K562 (cell line): ENCODE measurements around the gene ATP5MK. TPM values are rescaled to one million over a fixed set of nuclear protein-coding genes. Genes with fewer than 3 reads are reported as not detected.

Experiments
- ATAC-seq: fragments of 200-7000 bp; cut with Tn5 transposase; 3 replicates; pipeline ENCODE4 v1.9.1; 2020; ENCODE audit warnings: moderate library complexity
- BruUV-seq: library from RNA; stranded (reverse); fragments of 400-500 nt; replicated peaks from 2 replicates; lab custom pipeline; 2021; lab: Mats Ljungman, UMichigan
- CTCF ChIA-PET: fragments of 300-600 bp; formaldehyde crosslinking; extraction: SDS; loops from one replicate; lab custom pipeline; 2021; ENCODE audit warnings: low intra/inter-chr PET ratio; lab: Yijun Ruan, JAX
- POLR2A ChIA-PET: fragments of 300-600, 350-650 bp; sonication (Branson Sonifier 250); formaldehyde crosslinking; extraction: SDS; loops from one replicate; lab custom pipeline; 2021; ENCODE audit warnings: antibody characterized with exemption, inconsistent platforms; lab: Yijun Ruan, JAX
- DNase-seq, 4 experiments: peaks; one replicate each; pipeline versions ENCODE4 v3.0.0 to v3.0.0-alpha.2; 2011 to 2018; ENCODE audit warnings: low spot score in 3 of 4, mixed read lengths in 3 of 4; ENCODE audit errors: extremely low read depth in 1 of 4
- FAIRE-seq: peaks from 2 replicates; lab custom pipeline; 2011; peaks lifted over from hg19 to GRCh38; lab: Jason Lieb, UNC
- H2AFZ ChIP-seq: 2 replicates; pipeline ENCODE4 v1.6.0; 2011; ENCODE audit warnings: low read depth, low read length, control low read depth, inconsistent platforms
- H3K27ac ChIP-seq: fragments of 200-600 bp; 3 replicates; pipeline ENCODE4 v1.8.0; 2011; ENCODE audit warnings: low read depth, mild to moderate bottlenecking, control low read depth, inconsistent platforms, low read length, moderate library complexity, mixed read lengths; ENCODE audit errors: extremely low read depth
- H3K27me3 ChIP-seq, 2 experiments: fragments of 300-600 bp in 1 of 2; 2 replicates in 1 of 2; 3 replicates in 1 of 2; pipeline versions ENCODE4 v1.6.0 to v1.8.0; 2011; ENCODE audit warnings: inconsistent platforms in 2 of 2, low read length in 2 of 2, mild to moderate bottlenecking in 1 of 2, mixed read lengths in 1 of 2, moderate library complexity in 1 of 2; ENCODE audit not compliant: control insufficient read depth in 2 of 2, insufficient read depth in 2 of 2
- H3K36me3 ChIP-seq: fragments of 300-600 bp; 3 replicates; pipeline ENCODE4 v1.8.0; 2011; ENCODE audit warnings: mild to moderate bottlenecking, low read length, inconsistent platforms; ENCODE audit not compliant: control insufficient read depth, insufficient read depth
- H3K4me1 ChIP-seq, 2 experiments: fragments of 200-600 bp in 1 of 2; replicated peaks in 1 of 2; 2 replicates in 1 of 2; 3 replicates in 1 of 2; pipeline versions ENCODE4 v1.5.1 to v1.8.0; 2011; ENCODE audit warnings: inconsistent platforms in 2 of 2, low read length in 2 of 2, mild to moderate bottlenecking in 1 of 2, mixed read lengths in 1 of 2, moderate library complexity in 1 of 2; ENCODE audit not compliant: control insufficient read depth in 2 of 2, insufficient read depth in 2 of 2
- H3K4me2 ChIP-seq: 2 replicates; pipeline ENCODE4 v1.6.1; 2011; ENCODE audit warnings: low read length, control low read depth, inconsistent platforms, mixed read lengths; ENCODE audit not compliant: insufficient read depth
- H3K4me3 ChIP-seq: fragments of 200-600 bp; sonication (generic), shearing (Covaris generic); 2 replicates; pipeline ENCODE4 v1.5.1; 2016; ENCODE audit warnings: control low read depth, inconsistent platforms
- H3K79me2 ChIP-seq: fragments of 200-600 bp; 3 replicates; pipeline ENCODE4 v1.8.0; 2011; ENCODE audit warnings: low read length, inconsistent platforms; ENCODE audit not compliant: control insufficient read depth, insufficient read depth
- H3K9ac ChIP-seq, 2 experiments: 2 replicates each; pipeline versions ENCODE4 v1.6.0 to v1.6.1; 2011; ENCODE audit warnings: low read depth in 2 of 2, low read length in 2 of 2, control low read depth in 1 of 2, inconsistent platforms in 1 of 2, mild to moderate bottlenecking in 1 of 2, mixed read lengths in 1 of 2; ENCODE audit not compliant: insufficient read depth in 1 of 2
- H3K9me1 ChIP-seq: one replicate; pipeline ENCODE4 v1.6.0; 2011; ENCODE audit warnings: inconsistent platforms, mild to moderate bottlenecking, low read length, moderate library complexity; ENCODE audit not compliant: control insufficient read depth, insufficient read depth
- H3K9me3 ChIP-seq: replicated peaks from 2 replicates; pipeline ENCODE4 v1.5.1; 2011; ENCODE audit warnings: low read depth, low read length, inconsistent platforms; ENCODE audit not compliant: control insufficient read depth, insufficient read depth
- H4K20me1 ChIP-seq: replicated peaks from 2 replicates; pipeline ENCODE4 v1.6.1; 2011; ENCODE audit warnings: low read length, inconsistent platforms, mixed read lengths; ENCODE audit not compliant: control insufficient read depth, insufficient read depth
- ATF3 ChIP-seq, 2 experiments: fragments of 450-650 bp in 1 of 2; sonication (generic) in 1 of 2; formaldehyde crosslinking in 1 of 2; IDR thresholded peaks in 1 of 2; conservative IDR thresholded peaks in 1 of 2; 2 replicates each; pipeline versions ENCODE4 v1.6.1 to v1.8.1; 2016 to 2023; ENCODE audit warnings: mild to moderate bottlenecking in 2 of 2, moderate library complexity in 2 of 2, inconsistent platforms in 1 of 2, missing genetic modification reagents in 1 of 2
- HINFP ChIP-seq: fragments of 450-650 bp; conservative IDR thresholded peaks from 2 replicates; pipeline ENCODE4 v1.6.1; 2016; ENCODE audit warnings: missing genetic modification characterization, low read depth, mild to moderate bottlenecking, control low read depth, missing compliant biosample characterization
- WGBS: fragments of 100-300 bp; shearing (Covaris generic); methylation state at CpG from one replicate; pipeline ENCODE4 v1.1.6; 2016; ENCODE audit warnings: low coverage, mixed read lengths; ENCODE audit not compliant: insufficient coverage; ENCODE audit errors: missing lambda C conversion rate; 5-methylcytosine and 5-hydroxymethylcytosine counted together
- in situ Hi-C: fragments of 300-500 bp; cut with MboI; formaldehyde crosslinking; loops from 4 replicates; pipeline ENCODE4 v1.15.0; 2018; ENCODE audit warnings: inconsistent platforms, mixed read lengths
- intact Hi-C: fragments of 100-400 bp; cut with micrococcal nuclease; formaldehyde crosslinking; loops from 2 replicates; pipeline ENCODE4 v1.14.2; 2022
- polyA plus RNA-seq, 8 experiments: library from polyadenylated mRNA; depleted of rRNA in 4 of 8; stranded (reverse) in 5 of 8; unstranded in 3 of 8; fragments of >200 nt; fragmentation: Nextera tagmentation in 2 of 8; fragmentation: Illumina TruSeq in 1 of 8; extraction: Ambion mirVana in 2 of 8; extraction: Trizol in 1 of 8; gene quantifications; 2 replicates each; pipeline versions ENCODE4 v1.2.1 to v1.2.3, GENCODE V29; 2011 to 2014; ENCODE audit warnings: inconsistent platforms in 1 of 8, missing spikeins in 1 of 8
- total RNA-seq, 7 experiments: library from RNA; depleted of rRNA in 6 of 7; stranded (reverse); fragments of >200 nt in 6 of 7; fragmentation: Illumina TruSeq in 2 of 7; extraction: Trizol in 2 of 7; gene quantifications; 2 replicates each; pipeline versions ENCODE4 v1.2.1 to v1.2.3, GENCODE V29; 2011 to 2021; ENCODE audit warnings: low replicate concordance in 1 of 7
- TF ChIP-seq, protein P1 (sequence below): fragments of 450-650 bp; formaldehyde crosslinking; IDR thresholded peaks from 2 replicates; pipeline ENCODE4 v1.4.0; 2020; ENCODE audit warnings: mild to moderate bottlenecking, mixed read lengths

ATP5MK gene
- total and polyA plus RNA-seq, 9 of the 15 experiments (the other 6 are each of a cell fraction or from before 2014, with no cell fraction given): 182 to 1,810 (median 741) TPM

GRCh38 chr10:103395754-103396066 is 565 bp downstream of the ATP5MK start:
- peak overlapping the region; percentile 82 to 94 for H3K9ac ChIP-seq
- WGBS: 0% methylated on average over 9 of the region's 11 CpGs
- CTCF ChIA-PET: no interaction called here
- POLR2A ChIA-PET: interaction anchor here (0.5 to 2.0 kb wide), 4 partner anchors 11 to 57 kb away, joined by 3 to 6 read pairs (median 4); partner anchors contain the start of gene TAF5
- peaks cover 87% of the 10 kb centered on the region for H3K79me2 ChIP-seq
- no peak for TF ChIP-seq HINFP (tag)
- no peak for TF ChIP-seq ATF3 (IDR thresholded peaks at IDR 0.05)
- 0 out of 2 replicates have a peak, but pooled peaks have one; percentile 34 for TF ChIP-seq ATF3 (CRISPR knock-in tag; conservative IDR thresholded peaks at IDR 0.05)
- TF ChIP-seq, protein P1, sequence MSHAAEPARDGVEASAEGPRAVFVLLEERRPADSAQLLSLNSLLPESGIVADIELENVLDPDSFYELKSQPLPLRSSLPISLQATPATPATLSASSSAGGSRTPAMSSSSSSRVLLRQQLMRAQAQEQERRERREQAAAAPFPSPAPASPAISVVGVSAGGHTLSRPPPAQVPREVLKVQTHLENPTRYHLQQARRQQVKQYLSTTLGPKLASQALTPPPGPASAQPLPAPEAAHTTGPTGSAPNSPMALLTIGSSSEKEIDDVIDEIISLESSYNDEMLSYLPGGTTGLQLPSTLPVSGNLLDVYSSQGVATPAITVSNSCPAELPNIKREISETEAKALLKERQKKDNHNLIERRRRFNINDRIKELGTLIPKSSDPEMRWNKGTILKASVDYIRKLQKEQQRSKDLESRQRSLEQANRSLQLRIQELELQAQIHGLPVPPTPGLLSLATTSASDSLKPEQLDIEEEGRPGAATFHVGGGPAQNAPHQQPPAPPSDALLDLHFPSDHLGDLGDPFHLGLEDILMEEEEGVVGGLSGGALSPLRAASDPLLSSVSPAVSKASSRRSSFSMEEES (CRISPR knock-in tag): peak; percentile 40; the same call in 1 of the 2 replicates
- H3K27ac ChIP-seq: peak overlapping the region; percentile 81
- H3K4me1 ChIP-seq: peaks cover 10 to 15% of the 10 kb centered on the region in 2 experiments; a peak in 4 of 5 replicates
- 0 out of 2 replicates have a peak, but pooled peaks cover 4% of the 10 kb centered on the region for H4K20me1 ChIP-seq
- FAIRE-seq (no peak), ATAC-seq (peak; percentile 18), DNase-seq (peak in 1 of 4 experiments; percentile 24)
- H3K36me3 ChIP-seq: peaks cover 71% of the 10 kb centered on the region
- H3K9me3 ChIP-seq: no peaks in the 10 kb centered on the region
- H3K9me1 ChIP-seq: peaks cover 5% of the 10 kb centered on the region
- intact Hi-C loops (loop anchor here (1.0 to 5.0 kb wide), 2 partner anchors 27 to 43 kb away; partner anchors contain the start of gene PCGF6), in situ Hi-C loops (no loop called here)
- H3K4me2 ChIP-seq: peak overlapping the region; percentile 92
- H3K4me3 ChIP-seq: peak overlapping the region; percentile 74
- no peaks in the 10 kb centered on the region for H3K27me3 ChIP-seq
- H2AFZ ChIP-seq: no peak overlapping the region
- no TSS peak for BruUV-seq
